ENCODE measurements around the gene FAIM2.

- TF ChIP-seq CTCF (IDR thresholded peaks at IDR 0.05) (no peak), POLR2A (IDR thresholded peaks at IDR 0.05) (no peak)
Measured at GRCh38 chr12:49932533-49933130, 28.9 kb upstream of the FAIM2 start.
